Endodermal cell (in vitro differentiated cells): Measurements from ENCODE around the gene UROC1. TPM values are rescaled to one million over a fixed set of nuclear protein-coding genes. Genes with fewer than 3 reads are reported as not detected.

Experiments used
- DNase-seq: peaks from one replicate; pipeline ENCODE4 v3.0.0-alpha.2; 2017
- H3K27ac ChIP-seq: 2 replicates; pipeline ENCODE4 v1.5.1; 2013; ENCODE audit warnings: mild to moderate bottlenecking, low read depth, low read length, moderate library complexity
- H3K27me3 ChIP-seq: 2 replicates; pipeline ENCODE4 v1.6.1; 2013; ENCODE audit warnings: mild to moderate bottlenecking, low read length, moderate library complexity; ENCODE audit not compliant: insufficient read depth, control insufficient read depth, poor library complexity, severe bottlenecking
- H3K36me3 ChIP-seq: 2 replicates; pipeline ENCODE4 v1.7.0; 2013; ENCODE audit warnings: mild to moderate bottlenecking, low read length, moderate library complexity; ENCODE audit not compliant: control insufficient read depth, insufficient read depth
- H3K4me1 ChIP-seq: one replicate; pipeline ENCODE4 v1.7.0; 2013; ENCODE audit warnings: low read length; ENCODE audit not compliant: control insufficient read depth, insufficient read depth
- H3K4me3 ChIP-seq: 2 replicates; pipeline ENCODE4 v1.5.1; 2013; ENCODE audit warnings: mild to moderate bottlenecking, low read length, moderate library complexity
- H3K9ac ChIP-seq: 2 replicates; pipeline ENCODE4 v1.6.1; 2013; ENCODE audit warnings: mild to moderate bottlenecking, low read length, moderate library complexity; ENCODE audit not compliant: poor library complexity, severe bottlenecking; ENCODE audit errors: extremely low read depth
- H3K9me3 ChIP-seq: 2 replicates; pipeline ENCODE4 v1.6.1; 2013; ENCODE audit warnings: mild to moderate bottlenecking, low read length, moderate library complexity; ENCODE audit not compliant: control insufficient read depth
- H3K27ac Mint-ChIP-seq: 2 replicates; pipeline ENCODE4 v1.8.0; 2020; ENCODE audit warnings: mixed read lengths
- H3K27me3 Mint-ChIP-seq: 2 replicates; pipeline ENCODE4 v1.8.0; 2021; ENCODE audit warnings: mild to moderate bottlenecking, mixed read lengths; ENCODE audit not compliant: insufficient read depth
- H3K36me3 Mint-ChIP-seq: 2 replicates; pipeline ENCODE4 v1.8.0; 2020; ENCODE audit warnings: low read depth, mixed read lengths
- H3K4me1 Mint-ChIP-seq: 2 replicates; pipeline ENCODE4 v1.8.0; 2020; ENCODE audit warnings: mixed read lengths
- H3K4me3 Mint-ChIP-seq: 2 replicates; pipeline ENCODE4 v1.8.0; 2020; ENCODE audit warnings: mild to moderate bottlenecking, moderate library complexity, mixed read lengths
- H3K9me3 Mint-ChIP-seq: 2 replicates; pipeline ENCODE4 v1.8.0; 2020; ENCODE audit warnings: mild to moderate bottlenecking, mixed read lengths
- CTCF ChIP-seq: fragments of 200-600 bp; sonication (generic); conservative IDR thresholded peaks from 2 replicates; pipeline ENCODE4 v1.5.0; 2021; ENCODE audit warnings: antibody characterized with exemption, mild to moderate bottlenecking
- WGBS, 2 experiments: methylation state at CpG; one replicate each; pipeline versions ENCODE4 v1.1.5 to v1.1.7; 2013; ENCODE audit warnings: missing lambda C conversion rate in 2 of 2, mixed read lengths in 1 of 2; ENCODE audit not compliant: insufficient coverage in 1 of 2, insufficient read length in 1 of 2; 5-methylcytosine and 5-hydroxymethylcytosine counted together
- total RNA-seq, 2 donors: library from RNA; stranded (reverse); fragmentation: NEBNext Ultra II Directional in 1 of 2; extraction: Animal tissue kit (Norgen Biotek cat#: 25700) in 1 of 2; gene quantifications; 2 replicates in 1 of 2; 3 replicates in 1 of 2; pipeline ENCODE4 v1.2.1, GENCODE V29; 2021

UROC1 gene
- total RNA-seq, 2 donors from 2014 or later: not detected

GRCh38 chr3:126543457-126544061 is 26.0 kb upstream of the UROC1 start:
- H3K9ac ChIP-seq: no peak overlapping the region
- no peak for TF ChIP-seq CTCF
- H3K4me3 ChIP-seq: no peak overlapping the region
- Mint-ChIP-seq H3K27me3 (peaks cover 11% of the 10 kb centered on the region), H3K36me3 (no peaks in the 10 kb centered on the region), H3K9me3 (peaks cover 1% of the 10 kb centered on the region), H3K27ac (no peak overlapping the region), H3K4me3 (no peak overlapping the region), H3K4me1 (peaks cover 11% of the 10 kb centered on the region)
- H3K27me3 ChIP-seq: no peaks in the 10 kb centered on the region
- no peaks in the 10 kb centered on the region for H3K9me3 ChIP-seq
- peak; percentile 22 for DNase-seq
- 87% methylated on average over 2 of the region's 2 CpGs; no CpG with 5 or more reads in 1 of the 2 experiments for WGBS, 2 experiments
- H3K27ac ChIP-seq: no peak overlapping the region
- H3K4me1 ChIP-seq: peaks cover 7% of the 10 kb centered on the region
- no peaks in the 10 kb centered on the region for H3K36me3 ChIP-seq

DNA sequence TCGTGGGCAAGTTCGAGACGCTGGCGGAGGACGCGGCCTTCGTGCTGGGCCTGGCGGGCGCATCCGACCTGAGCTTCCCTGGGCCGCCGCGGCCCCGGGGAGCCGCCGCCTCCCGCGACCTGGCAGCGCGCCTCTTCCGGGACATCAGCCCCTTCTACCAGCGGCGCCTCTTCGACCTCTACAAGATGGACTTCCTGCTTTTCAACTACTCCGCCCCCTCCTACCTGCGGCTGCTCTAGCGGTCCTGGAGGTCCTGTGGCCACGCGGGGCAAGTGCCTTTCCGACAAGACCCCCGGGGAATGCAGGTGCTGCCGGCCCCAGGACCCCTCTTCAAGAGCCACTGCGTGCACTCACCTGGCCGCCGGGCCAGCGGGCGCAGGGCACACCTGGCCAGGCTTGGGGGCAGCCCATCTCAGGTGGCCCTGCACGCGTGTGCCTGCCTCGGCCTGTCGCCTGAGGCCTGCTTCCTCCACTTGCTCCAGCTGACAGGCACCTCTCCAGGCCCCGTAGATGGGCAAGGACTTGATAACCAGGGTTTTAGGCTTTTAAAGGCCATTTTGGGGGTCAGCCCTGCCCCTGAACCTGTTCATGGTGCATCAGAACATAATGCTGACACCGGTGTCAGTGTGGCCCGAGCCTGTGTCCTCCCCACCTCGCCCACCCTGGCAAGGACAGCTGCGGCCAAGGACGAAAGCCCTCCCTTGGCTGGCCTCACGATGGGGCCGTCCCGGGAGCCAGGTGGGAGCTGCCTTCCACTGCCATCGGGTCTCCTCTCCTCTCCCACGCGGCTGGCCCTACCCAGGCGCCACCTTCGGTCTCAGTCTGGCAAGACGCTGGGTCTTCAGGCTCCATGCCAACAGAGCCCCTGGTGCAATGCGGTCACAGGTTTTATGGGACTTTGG is 25.0 kb upstream of the UROC1 start:
- Mint-ChIP-seq H3K27ac (no peak overlapping the region), H3K27me3 (peaks cover 11% of the 10 kb centered on the region), H3K36me3 (no peaks in the 10 kb centered on the region), H3K9me3 (peaks cover 1% of the 10 kb centered on the region), H3K4me3 (no peak overlapping the region), H3K4me1 (peaks cover 4% of the 10 kb centered on the region)
- TF ChIP-seq CTCF: no peak
- Histone ChIP-seq H3K27ac (no peak overlapping the region), H3K9me3 (no peaks in the 10 kb centered on the region), H3K27me3 (no peaks in the 10 kb centered on the region), H3K36me3 (no peaks in the 10 kb centered on the region), H3K9ac (no peak overlapping the region), H3K4me1 (peaks cover 4% of the 10 kb centered on the region), H3K4me3 (no peak overlapping the region)
- DNase-seq: peak; percentile 54
- 93 to 96% methylated on average over 28 to 57 of the region's 57 CpGs for WGBS, 2 experiments

DNA sequence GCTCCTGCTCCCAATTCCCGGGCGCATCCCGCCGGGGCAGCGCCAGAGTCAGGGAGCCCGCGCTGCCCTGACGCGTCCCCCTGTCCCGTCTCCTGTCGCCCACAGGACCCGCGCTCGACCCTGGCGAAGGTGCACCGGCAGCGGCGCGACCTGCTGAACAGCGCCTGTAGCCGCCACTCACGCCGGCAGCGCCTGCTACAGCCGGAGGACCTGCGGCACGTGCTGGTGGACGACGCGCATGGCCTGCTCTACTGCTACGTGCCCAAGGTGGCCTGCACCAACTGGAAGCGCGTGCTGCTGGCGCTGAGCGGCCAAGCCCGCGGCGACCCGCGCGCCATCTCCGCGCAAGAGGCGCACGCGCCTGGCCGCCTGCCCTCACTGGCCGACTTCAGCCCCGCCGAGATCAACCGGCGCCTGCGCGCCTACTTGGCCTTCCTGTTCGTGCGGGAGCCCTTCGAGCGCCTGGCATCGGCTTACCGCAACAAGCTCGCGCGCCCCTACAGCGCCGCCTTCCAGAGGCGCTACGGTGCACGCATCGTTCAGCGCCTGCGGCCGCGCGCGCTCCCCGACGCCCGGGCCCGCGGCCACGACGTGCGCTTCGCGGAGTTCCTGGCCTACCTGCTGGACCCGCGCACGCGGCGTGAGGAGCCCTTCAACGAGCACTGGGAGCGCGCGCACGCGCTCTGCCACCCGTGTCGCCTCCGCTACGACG is 24.2 kb upstream of the UROC1 start:
- H3K9me3 ChIP-seq: no peaks in the 10 kb centered on the region
- no peak for TF ChIP-seq CTCF
- H3K36me3 ChIP-seq: no peaks in the 10 kb centered on the region
- peaks cover 11% of the 10 kb centered on the region for H3K27me3 Mint-ChIP-seq
- H3K27me3 ChIP-seq: no peaks in the 10 kb centered on the region
- no peak overlapping the region for H3K4me3 ChIP-seq
- 97% methylated on average over 79 to 101 of the region's 101 CpGs for WGBS, 2 experiments
- no peaks in the 10 kb centered on the region for H3K36me3 Mint-ChIP-seq
- H3K4me1 ChIP-seq: no peaks in the 10 kb centered on the region
- H3K27ac ChIP-seq: no peak overlapping the region
- H3K9ac ChIP-seq: no peak overlapping the region
- peak; percentile 50 for DNase-seq
- H3K4me1 Mint-ChIP-seq: no peaks in the 10 kb centered on the region
- no peak overlapping the region for H3K4me3 Mint-ChIP-seq
- H3K27ac Mint-ChIP-seq: no peak overlapping the region
- H3K9me3 Mint-ChIP-seq: peaks cover 1% of the 10 kb centered on the region
